Measurements from ENCODE around the gene FCGR2B.
"Not testable (repeated sequence)": the region's sequence is repeated elsewhere in the genome, so short reads cannot be mapped to it uniquely, and the experiment has no call there.

GRCh38 chr1:161674447-161674846 is 11.5 kb downstream of the FCGR2B start:
- TF ChIP-seq EZH2 (IDR thresholded peaks at IDR 0.05; ENCODE audit: borderline replicate concordance, insufficient read depth, low read depth, low read length, poor library complexity, severe bottlenecking); CTCF (IDR thresholded peaks at IDR 0.05): not testable (repeated sequence)

Data from B cell (primary cell).